Myocyte (in vitro differentiated cells): Measurements from ENCODE around the gene PPARGC1A. TPM values are rescaled to one million over a fixed set of nuclear protein-coding genes. Genes with fewer than 3 reads are reported as not detected.

Experiments
- DNase-seq: peaks from one replicate; pipeline ENCODE4 v3.0.0-alpha.2; 2012; ENCODE audit warnings: low read depth
- total RNA-seq: library from RNA; depleted of rRNA; stranded (reverse); fragments of >200 nt; gene quantifications from 2 replicates; pipeline ENCODE4 v1.2.3, GENCODE V29; 2014

The PPARGC1A gene
- total RNA-seq, 1 donor from 2014 or later: 8.2 TPM

GRCh38 chr4:23909671-23910070, 19.8 kb upstream of the PPARGC1A start:
- no peak for DNase-seq

- no peak for DNase-seq
These were observed 17.0 kb upstream of the PPARGC1A start for GRCh38 chr4:23906839-23907238.

- DNase-seq: peak; percentile 58
These were observed 14.8 kb upstream of the PPARGC1A start for GRCh38 chr4:23904639-23905071.

GRCh38 chr4:23903859-23904438, 14.1 kb upstream of the PPARGC1A start:
- peak; percentile 88 for DNase-seq

- DNase-seq: no peak
These were observed 12.5 kb upstream of the PPARGC1A start for GRCh38 chr4:23902222-23902804.

GRCh38 chr4:23900636-23901035, 10.8 kb upstream of the PPARGC1A start:
- no peak for DNase-seq

- no peak for DNase-seq
These were observed 9.7 kb upstream of the PPARGC1A start for GRCh38 chr4:23899565-23899964.

- no peak for DNase-seq
These were observed 7.8 kb upstream of the PPARGC1A start for GRCh38 chr4:23897564-23898109.

GRCh38 chr4:23894021-23894420, 4.2 kb upstream of the PPARGC1A start:
- no peak for DNase-seq

- DNase-seq: no peak
These were observed 1.2 kb upstream of the PPARGC1A start for GRCh38 chr4:23891064-23891421.

GRCh38 chr4:23890369-23891063, 669 bp upstream of the PPARGC1A start:
- DNase-seq: peak; percentile 26

- DNase-seq: no peak
These were observed 456 bp downstream of the PPARGC1A start for GRCh38 chr4:23889391-23889790.

- peak; percentile 54 for DNase-seq
These were observed 1.2 kb downstream of the PPARGC1A start for GRCh38 chr4:23888421-23889319.

- peak; percentile 24 for DNase-seq
These were observed 1.9 kb downstream of the PPARGC1A start for GRCh38 chr4:23887989-23888388.

GRCh38 chr4:23887173-23887572, 2.7 kb downstream of the PPARGC1A start:
- DNase-seq: no peak

- DNase-seq: no peak
These were observed 3.8 kb downstream of the PPARGC1A start for GRCh38 chr4:23885943-23886590.

GRCh38 chr4:23884741-23885140, 5.1 kb downstream of the PPARGC1A start:
- DNase-seq: no peak

- DNase-seq: no peak
These were observed 5.6 kb downstream of the PPARGC1A start for GRCh38 chr4:23884261-23884660.

GRCh38 chr4:23882976-23883531, 6.8 kb downstream of the PPARGC1A start:
- DNase-seq: no peak

- DNase-seq: no peak
These were observed 8.0 kb downstream of the PPARGC1A start for GRCh38 chr4:23881674-23882337.
